PC-9 (cell line): ENCODE results near the gene CASKIN1. TPM values are rescaled to one million over a fixed set of nuclear protein-coding genes. Genes with fewer than 3 reads are reported as not detected.

Experiments used
- BruUV-seq: library from RNA; stranded (reverse); fragments of 400-500 nt; replicated peaks from 2 replicates; lab custom pipeline; 2021; lab: Mats Ljungman, UMichigan
- CTCF ChIA-PET: fragments of 300-600 bp; sonication (Branson Sonifier 250); formaldehyde crosslinking; loops from one replicate; lab custom pipeline; 2022; ENCODE audit warnings: antibody characterized with exemption; lab: Charles Lee
- POLR2A ChIA-PET: fragments of 300-600 bp; sonication (Branson Sonifier 250); formaldehyde crosslinking; loops from one replicate; lab custom pipeline; 2022; ENCODE audit warnings: antibody characterized with exemption; ENCODE audit not compliant: unreplicated experiment; lab: Charles Lee
- DNase-seq, 2 experiments: peaks; one replicate each; pipeline versions ENCODE4 v3.0.0 to v3.0.0-alpha.2; 2015 to 2022; ENCODE audit warnings: mixed read lengths in 1 of 2
- H2AFZ ChIP-seq: fragments of 200-600 bp; sonication (generic); 2 replicates; pipeline ENCODE4 v1.8.1; 2017; ENCODE audit warnings: antibody characterized with exemption
- H3F3A ChIP-seq: fragments of 200-600 bp; sonication (generic); 2 replicates; pipeline ENCODE4 v1.8.1; 2017; ENCODE audit warnings: antibody characterized with exemption, mild to moderate bottlenecking, low read depth; ENCODE audit not compliant: insufficient read depth
- H3K27ac ChIP-seq: fragments of 200-600 bp; sonication (generic); 2 replicates; pipeline ENCODE4 v1.6.1; 2016; ENCODE audit warnings: mixed run types
- H3K27me3 ChIP-seq: fragments of 200-600 bp; sonication (generic); 2 replicates; pipeline ENCODE4 v1.6.1; 2016; ENCODE audit warnings: low read depth, mixed run types; ENCODE audit not compliant: insufficient read depth
- H3K36me3 ChIP-seq: fragments of 200-600 bp; sonication (generic); 2 replicates; pipeline ENCODE4 v1.6.1; 2016; ENCODE audit warnings: low read depth, mixed run types
- H3K4me1 ChIP-seq: fragments of 200-600 bp; sonication (generic); replicated peaks from 2 replicates; pipeline ENCODE4 v1.6.1; 2016; ENCODE audit warnings: mixed run types; ENCODE audit not compliant: insufficient read depth
- H3K4me2 ChIP-seq: fragments of 200-600 bp; sonication (generic); 2 replicates; pipeline ENCODE4 v1.6.1; 2017; ENCODE audit warnings: mixed run types
- H3K4me3 ChIP-seq: fragments of 200-600 bp; sonication (generic); 2 replicates; pipeline ENCODE4 v1.6.1; 2016; ENCODE audit warnings: mixed run types
- H3K79me2 ChIP-seq: fragments of 200-600 bp; sonication (generic); 2 replicates; pipeline ENCODE4 v1.6.1; 2017; ENCODE audit warnings: low read depth, mixed run types
- H3K9me2 ChIP-seq: fragments of 200-600 bp; sonication (generic); 2 replicates; pipeline ENCODE4 v1.8.1; 2017; ENCODE audit warnings: mild to moderate bottlenecking; ENCODE audit not compliant: insufficient read depth
- H3K9me3 ChIP-seq: fragments of 200-600 bp; sonication (generic); 2 replicates; pipeline ENCODE4 v1.8.1; 2016; ENCODE audit warnings: low read depth; ENCODE audit not compliant: insufficient read depth
- H4K20me1 ChIP-seq: fragments of 200-600 bp; sonication (generic); 2 replicates; pipeline ENCODE4 v1.8.1; 2017; ENCODE audit not compliant: insufficient read depth
- CTCF ChIP-seq: fragments of 200-600 bp; sonication (generic); conservative IDR thresholded peaks from 2 replicates; pipeline ENCODE4 v1.6.1; 2017; ENCODE audit warnings: mixed run types, antibody characterized with exemption, mild to moderate bottlenecking, moderate library complexity
- EZH2 ChIP-seq: fragments of 200-600 bp; sonication (generic); IDR thresholded peaks from 2 replicates; pipeline ENCODE4 v1.8.0; 2017; ENCODE audit warnings: antibody characterized with exemption, low read depth
- intact Hi-C: fragments of 100-400 bp; cut with micrococcal nuclease; formaldehyde crosslinking; loops from one replicate; pipeline ENCODE4 v1.10.0; 2022; ENCODE audit not compliant: unreplicated experiment
- total RNA-seq: library from RNA; stranded (reverse); gene quantifications from 2 replicates; pipeline ENCODE4 v1.2.3, GENCODE V29; 2021

CASKIN1 gene
- total RNA-seq, 1 experiment from 2014 or later, result 2.1 TPM

- peak; percentile 96 to 100 for DNase-seq
- no peak for TF ChIP-seq EZH2
- TF ChIP-seq CTCF, result no peak
- peak within 1 kb of the TSS; percentile 83 for H3K4me3 ChIP-seq
- H2AFZ ChIP-seq, result peak within 1 kb of the TSS; percentile 83
- H3K4me1 ChIP-seq, result peaks cover 20% of the 10 kb centered on the region
- intact Hi-C loops, result loop anchor here (1.0 to 10.0 kb wide), 5 partner anchors 8 to 681 kb away; partner anchors contain the start of genes ECI1 and RNPS1
- peaks cover 18% of the 10 kb centered on the region for H3F3A ChIP-seq
- H3K79me2 ChIP-seq, result peaks cover 48% of the 10 kb centered on the region
- CTCF ChIA-PET, result no interaction called here
- no peaks in the 10 kb centered on the region for H3K9me3 ChIP-seq
- peaks cover 27% of the 10 kb centered on the region for H4K20me1 ChIP-seq
- no TSS peak for BruUV-seq
- H3K4me2 ChIP-seq, result peak within 1 kb of the TSS; percentile 78
- H3K27ac ChIP-seq, result peak within 1 kb of the TSS; percentile 24
- POLR2A ChIA-PET, result interaction anchor here (0.5 to 1.0 kb wide), 3 partner anchors 36 to 310 kb away, joined by 5 to 17 read pairs (median 8); partner anchors contain the start of gene TRAF7
- peaks cover 4% of the 10 kb centered on the region; the same call in 1 of the 2 replicates for H3K36me3 ChIP-seq
- H3K9me2 ChIP-seq, result no peaks in the 10 kb centered on the region
- no peaks in the 10 kb centered on the region for H3K27me3 ChIP-seq
These were observed 27.0 kb upstream of the CASKIN1 start, which contains the start of gene E4F1 for GRCh38 chr16:2223221-2223941. TSS of gene E4F1 (plus strand) at chr16:2223591. CDS start at chr16:2223614, 23 bp downstream.

- H3K4me1 ChIP-seq, result peaks cover 28% of the 10 kb centered on the region
- H3K27me3 ChIP-seq, result no peaks in the 10 kb centered on the region
- TF ChIP-seq CTCF (no peak), EZH2 (no peak)
- intact Hi-C loops, result no loop called here
- DNase-seq, result no peak
- POLR2A ChIA-PET, result interaction anchor here (0.7 kb wide), 1 partner anchor 72 kb away, joined by 5 read pairs; no protein-coding TSS in a partner anchor
- H3F3A ChIP-seq, result peaks cover 38% of the 10 kb centered on the region
- no peaks in the 10 kb centered on the region for H3K36me3 ChIP-seq
- H3K4me2 ChIP-seq, result peak overlapping the region; percentile 81
- peaks cover 25% of the 10 kb centered on the region for H3K79me2 ChIP-seq
- peaks cover 19% of the 10 kb centered on the region; the same call in 1 of the 2 replicates for H4K20me1 ChIP-seq
- no peaks in the 10 kb centered on the region for H3K9me3 ChIP-seq
- no peak overlapping the region for H2AFZ ChIP-seq
- peak overlapping the region; percentile 92 for H3K27ac ChIP-seq
- no TSS peak for BruUV-seq
- CTCF ChIA-PET, result no interaction called here
- peak overlapping the region; percentile 77 for H3K4me3 ChIP-seq
- no peaks in the 10 kb centered on the region for H3K9me2 ChIP-seq
These were observed 19.9 kb upstream of the CASKIN1 start for GRCh38 chr16:2216330-2216729.

GRCh38 chr16:2214719-2214968 lies 18.2 kb upstream of the CASKIN1 start, which contains the start of gene PGP:
TSS of gene PGP (minus strand) at chr16:2214840. CDS start at chr16:2214777, 63 bp downstream.
- ChIA-PET CTCF (interaction anchor here (1.0 kb wide), 1 partner anchor 20 kb away, joined by 4 read pairs; no protein-coding TSS in a partner anchor), POLR2A (interaction anchor here (0.6 to 1.9 kb wide), 4 partner anchors 60 to 318 kb away, joined by 3 to 16 read pairs (median 7); partner anchors contain the start of genes TBC1D24 and TRAF7)
- no peaks in the 10 kb centered on the region for H3K9me3 ChIP-seq
- H3K36me3 ChIP-seq, result no peaks in the 10 kb centered on the region
- H4K20me1 ChIP-seq, result peaks cover 19% of the 10 kb centered on the region; the same call in 1 of the 2 replicates
- peaks cover 28% of the 10 kb centered on the region for H3K4me1 ChIP-seq
- H2AFZ ChIP-seq, result peak within 1 kb of the TSS; percentile 87
- H3K4me3 ChIP-seq, result peak within 1 kb of the TSS; percentile 85
- no peaks in the 10 kb centered on the region for H3K9me2 ChIP-seq
- TF ChIP-seq CTCF, result no peak
- no peak for TF ChIP-seq EZH2
- peak within 1 kb of the TSS; percentile 92 for H3K27ac ChIP-seq
- peak within 1 kb of the TSS; percentile 99 for H3K4me2 ChIP-seq
- BruUV-seq, result no TSS peak
- peaks cover 25% of the 10 kb centered on the region for H3K79me2 ChIP-seq
- intact Hi-C loops, result loop anchor here (1.0 to 5.0 kb wide), 2 partner anchors 38 to 59 kb away; partner anchors contain the start of genes ECI1 and TRAF7
- no peaks in the 10 kb centered on the region for H3K27me3 ChIP-seq
- peaks cover 53% of the 10 kb centered on the region for H3F3A ChIP-seq
- no peak for DNase-seq
